H1 (cell line): Measurements from ENCODE around the gene WDR64. TPM values are rescaled to one million over a fixed set of nuclear protein-coding genes. Genes with fewer than 3 reads are reported as not detected.

ENCODE experiments used
- CTCF ChIA-PET: fragments of 300-600 bp; sonication (Branson Sonifier 250); formaldehyde crosslinking; loops from one replicate; lab custom pipeline; 2021; ENCODE audit not compliant: partially characterized antibody; lab: Charles Lee
- POLR2A ChIA-PET: fragments of 300-600 bp; sonication (Branson Sonifier 250); formaldehyde crosslinking; loops from one replicate; lab custom pipeline; 2021; ENCODE audit warnings: inconsistent platforms; ENCODE audit not compliant: partially characterized antibody; lab: Charles Lee
- DNase-seq, 2 experiments: peaks; one replicate each; pipeline versions ENCODE4 v3.0.0 to v3.0.0-alpha.2; 2010 to 2022; ENCODE audit warnings: low spot score in 2 of 2, low read depth in 1 of 2, mixed read lengths in 1 of 2
- FAIRE-seq: peaks from 2 replicates; lab custom pipeline; 2011; peaks lifted over from hg19 to GRCh38; lab: Jason Lieb, UNC
- H2AFZ ChIP-seq: 2 replicates; pipeline ENCODE4 v1.8.1; 2012; ENCODE audit warnings: low read length, inconsistent platforms
- H2AK5ac ChIP-seq: 2 replicates; pipeline ENCODE4 v1.6.1; 2013; ENCODE audit warnings: low read depth, low read length
- H2BK120ac ChIP-seq: replicated peaks from 2 replicates; pipeline ENCODE3; 2013; ENCODE audit warnings: low read depth, low read length, inconsistent platforms
- H2BK12ac ChIP-seq: 2 replicates; pipeline ENCODE4 v1.6.1; 2013; ENCODE audit warnings: low read depth, low read length
- H2BK15ac ChIP-seq: 2 replicates; pipeline ENCODE4 v1.6.1; 2013; ENCODE audit warnings: low read length
- H2BK20ac ChIP-seq: 2 replicates; pipeline ENCODE4 v1.6.1; 2013; ENCODE audit warnings: low read length
- H2BK5ac ChIP-seq: 2 replicates; pipeline ENCODE4 v1.6.1; 2013; ENCODE audit warnings: low read depth, low read length
- H3K14ac ChIP-seq: 2 replicates; pipeline ENCODE4 v1.6.1; 2013; ENCODE audit warnings: inconsistent platforms; ENCODE audit not compliant: insufficient read length
- H3K18ac ChIP-seq: 2 replicates; pipeline ENCODE4 v1.6.1; 2013; ENCODE audit warnings: low read length; ENCODE audit errors: extremely low read depth
- H3K23ac ChIP-seq: 2 replicates; pipeline ENCODE4 v1.6.1; 2013; ENCODE audit warnings: inconsistent platforms; ENCODE audit not compliant: insufficient read length
- H3K23me2 ChIP-seq: 2 replicates; pipeline ENCODE4 v1.6.1; 2013; ENCODE audit warnings: low read depth, low read length
- H3K27ac ChIP-seq: 2 replicates; pipeline ENCODE4 v1.6.1; 2011; ENCODE audit warnings: low read depth, low read length, inconsistent platforms
- H3K27me3 ChIP-seq, 4 experiments: replicated peaks in 1 of 4; 1 replicate in 1 of 4; 2 replicates in 3 of 4; pipeline versions ENCODE4 v1.6.1 to v1.8.1; 2011 to 2013; ENCODE audit warnings: low read length in 3 of 4, mild to moderate bottlenecking in 3 of 4, inconsistent platforms in 2 of 4, mixed read lengths in 2 of 4, moderate library complexity in 1 of 4; ENCODE audit not compliant: control insufficient read depth in 3 of 4, insufficient read depth in 3 of 4; ENCODE audit errors: extremely low read depth in 1 of 4
- H3K36me3 ChIP-seq, 4 experiments: 2 replicates each; pipeline versions ENCODE4 v1.6.1 to v1.8.1; 2011 to 2013; ENCODE audit warnings: mild to moderate bottlenecking in 4 of 4, low read length in 3 of 4, moderate library complexity in 2 of 4, control low read depth in 1 of 4, inconsistent platforms in 1 of 4; ENCODE audit not compliant: insufficient read depth in 4 of 4, control insufficient read depth in 2 of 4
- H3K4ac ChIP-seq: replicated peaks from 2 replicates; pipeline ENCODE3; 2013; ENCODE audit warnings: low read length, low read depth, mixed read lengths, inconsistent platforms; ENCODE audit not compliant: insufficient read length
- H3K4me1 ChIP-seq, 4 experiments: replicated peaks in 1 of 4; 1 replicate in 1 of 4; 2 replicates in 3 of 4; pipeline versions ENCODE4 v1.6.1 to v1.8.1; 2011 to 2013; ENCODE audit warnings: low read length in 3 of 4, inconsistent platforms in 2 of 4, mixed read lengths in 1 of 4; ENCODE audit not compliant: insufficient read depth in 4 of 4, control insufficient read depth in 3 of 4
- H3K4me2 ChIP-seq, 2 experiments: 2 replicates each; pipeline versions ENCODE4 v1.6.1 to v1.8.1; 2011 to 2013; ENCODE audit warnings: low read depth in 2 of 2, low read length in 2 of 2, control low read depth in 1 of 2, inconsistent platforms in 1 of 2, mild to moderate bottlenecking in 1 of 2; ENCODE audit not compliant: insufficient read depth in 1 of 2
- H3K4me3 ChIP-seq, 4 experiments: fragments of 200-600, 300-600 bp in 1 of 4; sonication (generic), shearing (Covaris generic), sonication (Bioruptor Twin) in 1 of 4; 2 replicates each; pipeline versions ENCODE4 v1.5.1 to v1.8.1; 2011 to 2016; ENCODE audit warnings: low read length in 4 of 4, low read depth in 3 of 4, control low read depth in 2 of 4, inconsistent platforms in 2 of 4, mild to moderate bottlenecking in 2 of 4, mixed read lengths in 1 of 4, moderate library complexity in 1 of 4; ENCODE audit not compliant: insufficient read depth in 2 of 4; ENCODE audit errors: extremely low read depth in 1 of 4
- H3K56ac ChIP-seq: replicated peaks from 2 replicates; pipeline ENCODE3; 2013; ENCODE audit warnings: low read depth, mild to moderate bottlenecking, mixed read lengths, low read length, inconsistent platforms; ENCODE audit not compliant: insufficient read length
- H3K79me1 ChIP-seq: 2 replicates; pipeline ENCODE4 v1.6.1; 2013; ENCODE audit warnings: low read depth, low read length, control low read depth
- H3K79me2 ChIP-seq, 2 experiments: 2 replicates each; pipeline versions ENCODE4 v1.6.1 to v1.8.1; 2012 to 2013; ENCODE audit warnings: low read length in 2 of 2, mild to moderate bottlenecking in 2 of 2, inconsistent platforms in 1 of 2; ENCODE audit not compliant: insufficient read depth in 2 of 2, control insufficient read depth in 1 of 2
- H3K9ac ChIP-seq, 4 experiments: replicated peaks in 1 of 4; 1 replicate in 1 of 4; 2 replicates in 3 of 4; pipeline versions ENCODE4 v1.6.1 to v1.8.1; 2011 to 2013; ENCODE audit warnings: low read depth in 3 of 4, low read length in 3 of 4, control low read depth in 2 of 4, mild to moderate bottlenecking in 2 of 4, moderate library complexity in 2 of 4, inconsistent platforms in 1 of 4; ENCODE audit errors: extremely low read depth in 1 of 4
- H3K9me3 ChIP-seq, 2 experiments: 2 replicates each; pipeline versions ENCODE4 v1.6.1 to v1.8.1; 2012 to 2013; ENCODE audit warnings: mild to moderate bottlenecking in 2 of 2, moderate library complexity in 2 of 2, control low read depth in 1 of 2, inconsistent platforms in 1 of 2, low read depth in 1 of 2, low read length in 1 of 2, mixed read lengths in 1 of 2; ENCODE audit not compliant: insufficient read depth in 2 of 2
- H4K20me1 ChIP-seq, 2 experiments: replicated peaks in 1 of 2; 2 replicates each; pipeline versions ENCODE3 to v1.8.1; 2011 to 2013; ENCODE audit warnings: inconsistent platforms in 2 of 2, low read length in 2 of 2, mild to moderate bottlenecking in 1 of 2; ENCODE audit not compliant: insufficient read depth in 2 of 2, control insufficient read depth in 1 of 2
- H4K5ac ChIP-seq: 2 replicates; pipeline ENCODE4 v1.6.1; 2013; ENCODE audit warnings: low read length, low read depth, mixed read lengths, inconsistent platforms; ENCODE audit not compliant: insufficient read length
- H4K8ac ChIP-seq: 2 replicates; pipeline ENCODE4 v1.8.0; 2013; ENCODE audit warnings: mild to moderate bottlenecking, moderate library complexity, low read length, inconsistent platforms; ENCODE audit not compliant: insufficient read depth; ENCODE audit errors: extremely low read depth
- H4K91ac ChIP-seq: replicated peaks from 2 replicates; pipeline ENCODE3; 2013; ENCODE audit warnings: low read length, mixed read lengths, inconsistent platforms; ENCODE audit not compliant: insufficient read length
- GABPA ChIP-seq: IDR thresholded peaks from 2 replicates; pipeline ENCODE4 v1.6.1; 2011; ENCODE audit warnings: mild to moderate bottlenecking, low read length, moderate library complexity, borderline replicate concordance; ENCODE audit not compliant: insufficient read depth
- KDM1A ChIP-seq: fragments of 200-600, 300-600 bp; sonication (generic); IDR thresholded peaks from 2 replicates; pipeline ENCODE4 v1.7.1; 2016; ENCODE audit warnings: mild to moderate bottlenecking, low read length, borderline replicate concordance
- NANOG ChIP-seq: IDR thresholded peaks from 2 replicates; pipeline ENCODE4 v1.6.1; 2011; ENCODE audit warnings: low read length, low read depth, mild to moderate bottlenecking, inconsistent platforms; ENCODE audit not compliant: insufficient read depth, poor library complexity, severe bottlenecking
- NRF1 ChIP-seq: IDR thresholded peaks from 2 replicates; pipeline ENCODE4 v1.6.1; 2011; ENCODE audit warnings: mild to moderate bottlenecking, low read depth, low read length, improper control_type of control experiment
- PHF8 ChIP-seq: fragments of 200-600 bp; sonication (generic); conservative IDR thresholded peaks from 2 replicates; pipeline ENCODE4 v1.7.1; 2012; ENCODE audit warnings: low read depth, mild to moderate bottlenecking, inconsistent platforms, low read length, moderate library complexity
- SIX5 ChIP-seq: IDR thresholded peaks from 2 replicates; pipeline ENCODE4 v1.6.1; 2011; ENCODE audit warnings: mild to moderate bottlenecking, low read depth, low read length
- SP2 ChIP-seq: IDR thresholded peaks from 2 replicates; pipeline ENCODE4 v1.6.1; 2012; ENCODE audit warnings: mild to moderate bottlenecking, low read length, inconsistent platforms
- SP4 ChIP-seq: IDR thresholded peaks from 2 replicates; pipeline ENCODE4 v1.6.1; 2012; ENCODE audit warnings: low read length, inconsistent platforms
- USF2 ChIP-seq: IDR thresholded peaks from 2 replicates; pipeline ENCODE4 v1.6.1; 2011; ENCODE audit warnings: low read length, improper control_type of control experiment
- YY1 ChIP-seq: IDR thresholded peaks from 2 replicates; pipeline ENCODE4 v1.6.1; 2011; ENCODE audit warnings: low read depth, mild to moderate bottlenecking, low read length
- WGBS, 2 experiments: shearing (Covaris generic) in 1 of 2; methylation state at CpG; one replicate each; pipeline versions ENCODE4 v1.1.6 to v1.1.7; 2013 to 2015; ENCODE audit warnings: low lambda C conversion rate in 2 of 2, mixed read lengths in 2 of 2, inconsistent platforms in 1 of 2, low coverage in 1 of 2, missing lambda C conversion rate in 1 of 2; ENCODE audit not compliant: insufficient replicate concordance in 2 of 2, insufficient coverage in 1 of 2, insufficient read length in 1 of 2; ENCODE audit errors: extremely low coverage in 1 of 2, missing lambda C conversion rate in 1 of 2; 5-methylcytosine and 5-hydroxymethylcytosine counted together
- polyA plus RNA-seq, 7 experiments: library from polyadenylated mRNA; depleted of rRNA in 3 of 7; stranded (reverse) in 5 of 7; unstranded in 2 of 7; fragments of >200 nt in 5 of 7; fragments of 200-250 nt in 2 of 7; gene quantifications; 1 replicate in 5 of 7; 2 replicates in 1 of 7; 4 replicates in 1 of 7; pipeline versions ENCODE4 v1.2.1 to v1.2.3, GENCODE V29; 2011 to 2013; ENCODE audit warnings: missing spikeins in 2 of 7, mixed read lengths in 2 of 7
- total RNA-seq: library from RNA; stranded (reverse); fragmentation: NEBNext Ultra II Directional; extraction: Animal tissue kit (Norgen Biotek cat#: 25700); gene quantifications from 2 replicates; pipeline ENCODE4 v1.2.1, GENCODE V29; 2021

The WDR64 gene
- total and polyA plus RNA-seq, 2 of the 8 experiments (the other 6 are each of a cell fraction or from before 2014, with no cell fraction given) = 0.02 TPM; not detected in 1

GRCh38 chr1:241810769-241811405, 158.8 kb downstream of the WDR64 start:
- no peak overlapping the region for H2AK5ac ChIP-seq
- no peak overlapping the region for H2BK15ac ChIP-seq
- H3K9me3 ChIP-seq = no peaks in the 10 kb centered on the region
- no peaks in the 10 kb centered on the region for H3K79me1 ChIP-seq
- no peak for DNase-seq
- H3K18ac ChIP-seq = no peak overlapping the region
- TF ChIP-seq KDM1A (no peak), NANOG (no peak), PHF8 (no peak), NRF1 (no peak), SIX5 (no peak), SP4 (no peak), YY1 (no peak), SP2 (no peak), GABPA (no peak), USF2 (no peak)
- TF ChIP-seq, all 59 proteins: peak for 0
- 91% methylated on average over 8 of the region's 8 CpGs; no CpG with 5 or more reads in 1 of the 2 experiments for WGBS, 2 experiments
- Histone ChIP-seq H3K79me2 (no peaks in the 10 kb centered on the region), H3K4ac (no peak overlapping the region), H3K27ac (no peak overlapping the region), H2BK120ac (no peak overlapping the region), H3K9ac (0 out of 7 replicates have a peak overlapping the region, but pooled peaks of 1 of the 4 experiments have one; percentile 13), H2AFZ (no peak overlapping the region; the same call in 1 of the 2 replicates), H3K14ac (no peak overlapping the region), H4K20me1 (no peaks in the 10 kb centered on the region), H3K56ac (no peak overlapping the region), H2BK20ac (no peak overlapping the region), H3K23me2 (no peaks in the 10 kb centered on the region), H3K36me3 (no peaks in the 10 kb centered on the region), H3K4me3 (no peak overlapping the region), H3K4me1 (no peaks in the 10 kb centered on the region), H3K4me2 (no peak overlapping the region), H4K5ac (no peak overlapping the region), H2BK12ac (no peak overlapping the region), H4K8ac (no peak overlapping the region), H3K23ac (no peak overlapping the region), H4K91ac (no peak overlapping the region), H2BK5ac (no peak overlapping the region), H3K27me3 (no peaks in the 10 kb centered on the region)
- no peak for FAIRE-seq
- POLR2A ChIA-PET = no interaction called here
- CTCF ChIA-PET = interaction anchor here (1.0 to 1.1 kb wide), 2 partner anchors 113 to 200 kb away, joined by 3 to 4 read pairs; no protein-coding TSS in a partner anchor
